ENCODE results near the gene REPIN1. TPM values are rescaled to one million over a fixed set of nuclear protein-coding genes. Genes with fewer than 3 reads are reported as not detected.

The REPIN1 gene
- total and polyA plus RNA-seq, 9 of the 15 experiments (the other 6 are each of a cell fraction or from before 2014, with no cell fraction given), result 8.1 to 283 (median 94.3) TPM

GRCh38 chr7:150355666-150356059 lies 13.0 kb upstream of the REPIN1 start (continued):
- peak in 1 of 2 experiments; percentile 33; a peak in 1 of 4 replicates for TF ChIP-seq MAZ (CRISPR knock-in tag; conservative IDR thresholded peaks at IDR 0.05 in 1 of 2, IDR thresholded peaks at IDR 0.05 in 1 of 2)
- no peak for TF ChIP-seq ARID3A (IDR thresholded peaks at IDR 0.05; ENCODE audit: borderline replicate concordance, low read depth, low read length)
- 0 out of 2 replicates have a peak, but pooled peaks have one; percentile 33 for TF ChIP-seq ZNF23 (CRISPR knock-in tag; IDR thresholded peaks at IDR 0.05)
- peak; percentile 45; the same call in 1 of the 2 replicates for TF ChIP-seq ZNF175 (CRISPR knock-in tag; IDR thresholded peaks at IDR 0.05; ENCODE audit: low read depth)
- TF ChIP-seq ZNF668 (CRISPR knock-in tag; IDR thresholded peaks at IDR 0.05), result peak; percentile 90
- no peak for TF ChIP-seq MTF1 (CRISPR knock-in tag; IDR thresholded peaks at IDR 0.05; ENCODE audit: borderline replicate concordance)
- TF ChIP-seq NR2C2 (CRISPR knock-in tag; IDR thresholded peaks at IDR 0.05), result no peak
- TF ChIP-seq NR2C2 (tag; IDR thresholded peaks at IDR 0.05), result peak; percentile 59; the same call in 1 of the 2 replicates
- TF ChIP-seq JUND (IDR thresholded peaks at IDR 0.05; ENCODE audit: borderline replicate concordance, low read depth, low read length), result no peak
- peak; percentile 83; the same call in 2 of the 3 replicates for TF ChIP-seq JUND (tag; IDR thresholded peaks at IDR 0.05; ENCODE audit: borderline replicate concordance, low read depth, low read length)
- TF ChIP-seq CXXC5 (CRISPR knock-in tag; IDR thresholded peaks at IDR 0.05), result peak; percentile 44
- no peak for TF ChIP-seq ZC3H11A (IDR thresholded peaks at IDR 0.05; ENCODE audit: low read depth, low read length)
- peak; percentile 87 for TF ChIP-seq PYGO2 (tag; IDR thresholded peaks at IDR 0.05)
- peak; percentile 46; the same call in 1 of the 2 replicates for TF ChIP-seq ZNF398 (CRISPR knock-in tag; IDR thresholded peaks at IDR 0.05)
- TF ChIP-seq TEAD2 (tag; IDR thresholded peaks at IDR 0.05), result peak; percentile 89
- peak in 1 of 3 experiments; percentile 58; a peak in 1 of 6 replicates for TF ChIP-seq ZBTB11 (CRISPR knock-in tag; IDR thresholded peaks at IDR 0.05)
- TF ChIP-seq DIDO1 (tag; IDR thresholded peaks at IDR 0.05; ENCODE audit: low read depth), result peak; percentile 46; the same call in 1 of the 2 replicates
- peak; percentile 84; the same call in 1 of the 2 replicates for TF ChIP-seq IRF9 (tag; IDR thresholded peaks at IDR 0.05)
- peak; percentile 66; the same call in 1 of the 2 replicates for TF ChIP-seq KLF13 (tag; IDR thresholded peaks at IDR 0.05; ENCODE audit: borderline replicate concordance, low read depth)

Data from K562 (cell line).